ENCODE measurements around the gene GULP1.
"Not testable (repeated sequence)": the region's sequence is repeated elsewhere in the genome, so short reads cannot be mapped to it uniquely, and the experiment has no call there.

GULP1 gene

DNA sequence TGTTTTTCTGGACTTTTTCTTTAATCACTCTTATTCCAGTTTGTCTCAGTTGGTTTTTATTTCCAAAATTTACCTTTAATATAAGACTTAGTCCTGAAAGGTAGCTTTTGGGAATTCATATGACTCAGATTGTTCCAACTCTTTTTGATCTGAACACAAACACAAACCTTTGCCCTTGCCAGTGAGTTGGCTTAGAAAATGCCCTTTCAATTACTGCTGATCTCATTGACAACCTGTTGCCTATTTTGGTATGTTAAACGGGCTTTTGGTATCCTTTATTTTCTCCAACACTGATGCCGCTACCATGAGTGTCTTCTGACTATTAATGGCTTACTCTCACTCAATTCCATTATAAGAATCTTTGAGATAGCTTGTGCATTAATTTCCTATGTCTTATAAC, 143.4 kb downstream of the GULP1 start:
- DNase-seq: no peak

DNA sequence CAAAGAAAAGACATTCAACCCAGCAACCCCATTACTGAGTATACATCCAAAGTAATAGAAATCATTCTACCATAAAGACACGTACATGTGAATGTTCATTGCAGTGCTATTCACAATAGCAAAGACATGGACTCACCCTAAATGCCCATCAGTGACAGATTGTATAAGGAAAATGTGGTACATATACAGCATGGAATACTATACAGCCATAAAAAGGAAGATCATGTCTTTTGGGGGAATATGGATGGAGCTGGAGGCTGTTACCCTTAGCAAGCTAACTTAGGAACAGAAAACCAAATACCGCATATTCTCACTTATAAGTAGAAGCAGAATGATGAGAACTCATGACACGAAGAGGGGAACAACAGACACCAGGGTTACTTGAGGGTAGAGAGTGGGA, 145.9 kb downstream of the GULP1 start:
- no peak for DNase-seq

DNA sequence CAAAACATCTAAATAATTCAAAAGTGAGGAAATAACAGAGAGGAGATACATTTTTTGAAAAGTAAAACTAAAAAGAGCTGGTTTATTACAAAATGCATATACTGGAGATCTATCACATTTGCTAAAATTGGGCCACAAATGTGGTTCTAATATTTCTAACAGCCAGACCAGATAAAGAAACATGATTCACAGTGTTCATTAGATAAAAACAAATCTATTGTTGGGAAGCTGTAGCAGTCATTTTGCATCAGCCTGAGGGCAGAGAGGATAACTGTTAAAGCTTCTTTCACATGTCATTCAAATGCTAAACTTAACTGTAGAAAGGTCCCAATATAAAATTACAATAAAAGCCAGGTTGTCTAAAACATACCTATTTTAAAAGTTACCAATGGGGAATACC, 148.3 kb downstream of the GULP1 start:
- no peak for DNase-seq

DNA sequence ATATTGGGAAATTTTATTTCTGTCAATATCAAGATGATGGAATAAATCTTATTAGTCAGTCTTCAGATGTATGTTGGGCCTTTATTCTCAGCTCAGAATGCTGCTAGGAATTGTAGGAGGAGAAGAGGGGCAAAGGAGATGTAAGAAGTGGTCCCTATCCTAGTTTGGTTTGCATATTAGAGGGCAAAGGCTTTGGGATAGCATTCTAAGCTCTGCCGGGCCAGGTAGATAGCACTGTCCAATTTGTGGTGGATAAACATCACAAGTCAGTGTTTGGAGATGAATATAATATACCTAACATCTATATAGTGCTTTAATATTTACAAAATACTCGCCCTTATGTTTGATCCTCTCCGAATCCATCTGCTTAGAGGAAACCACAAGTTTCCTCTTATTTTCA, 149.2 kb downstream of the GULP1 start:
- DNase-seq: no peak

DNA sequence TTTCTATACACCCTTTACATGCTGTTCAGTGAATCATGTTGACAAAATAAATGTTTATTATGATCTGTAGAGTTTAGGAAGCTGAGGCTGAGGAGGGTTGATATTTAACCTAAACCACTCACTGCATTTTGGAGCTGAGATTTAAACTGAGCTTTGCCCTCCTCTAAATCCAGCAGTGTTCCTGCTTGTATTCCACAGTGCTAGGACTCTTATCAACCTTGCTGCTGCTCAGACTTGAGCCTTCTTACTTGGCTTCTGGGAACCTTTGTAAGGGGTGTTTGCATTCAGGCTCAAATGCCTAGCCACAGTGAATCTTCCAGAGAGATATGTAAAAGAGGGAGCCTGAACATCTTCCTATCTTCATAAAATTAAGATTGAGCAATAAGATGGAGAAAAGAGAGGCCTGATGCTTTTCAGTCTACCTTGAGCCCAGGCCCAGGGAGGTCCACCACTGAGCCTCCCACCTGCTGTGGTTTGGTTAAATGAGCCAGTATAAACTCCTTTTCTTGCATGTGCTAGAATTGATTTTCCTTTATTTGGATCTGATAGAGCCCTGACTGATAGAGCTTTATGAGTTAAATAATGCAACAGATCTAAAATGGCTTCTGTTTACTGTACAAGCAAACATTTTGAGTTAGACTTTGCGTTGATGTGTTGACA, 149.7 kb downstream of the GULP1 start:
- DNase-seq: no peak

DNA sequence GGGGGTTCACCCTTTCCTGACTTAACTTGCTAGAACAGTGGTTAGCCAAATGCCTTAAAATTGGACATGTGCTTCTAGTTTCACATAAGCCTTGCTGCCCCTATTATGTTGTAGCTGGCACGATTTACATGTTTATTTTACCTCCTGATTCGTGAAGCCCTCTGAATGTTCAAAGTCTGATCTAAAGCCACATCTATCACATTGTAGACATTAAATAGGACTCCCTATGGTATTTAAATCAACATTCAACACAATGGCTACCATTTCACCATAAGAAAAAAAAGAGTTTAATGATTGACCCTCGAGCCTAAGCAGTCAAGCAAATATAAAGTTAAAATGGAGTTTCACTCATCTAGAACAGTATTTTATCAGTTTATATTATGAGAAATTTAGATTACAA, 151.5 kb downstream of the GULP1 start:
- DNase-seq: no peak

DNA sequence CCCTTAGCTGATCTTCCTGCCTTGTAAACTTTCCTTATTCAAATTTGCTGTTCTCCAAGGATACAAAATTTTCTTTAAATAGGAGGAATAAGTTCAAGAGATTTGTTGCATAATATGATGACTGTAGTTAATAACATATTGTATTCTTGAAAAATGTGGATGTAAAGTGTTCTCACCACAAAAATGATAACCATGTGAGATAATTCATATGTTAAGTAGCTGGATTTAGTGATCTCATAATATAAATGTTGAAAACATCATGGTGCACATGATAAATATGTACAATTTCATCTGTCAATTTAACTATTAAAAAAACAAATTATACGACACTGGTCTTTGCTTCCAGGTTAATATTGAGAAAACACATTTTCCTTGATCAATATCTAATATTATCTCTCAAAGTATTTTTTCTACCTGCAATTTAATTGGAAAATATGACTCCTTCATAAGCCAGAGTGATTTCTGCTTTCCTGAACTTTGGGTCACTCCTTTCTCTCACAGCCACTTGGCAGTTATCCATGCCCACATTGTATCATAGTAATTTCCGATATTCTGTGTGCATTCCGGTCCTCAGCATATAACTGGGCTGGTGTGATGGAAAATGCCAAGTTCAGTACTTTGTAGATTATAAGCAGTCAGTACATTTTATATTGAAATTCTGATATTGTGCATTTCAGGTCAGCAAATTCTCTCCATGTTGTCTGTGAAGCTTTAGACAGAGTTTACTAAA, 152.6 kb downstream of the GULP1 start:
- DNase-seq: no peak

DNA sequence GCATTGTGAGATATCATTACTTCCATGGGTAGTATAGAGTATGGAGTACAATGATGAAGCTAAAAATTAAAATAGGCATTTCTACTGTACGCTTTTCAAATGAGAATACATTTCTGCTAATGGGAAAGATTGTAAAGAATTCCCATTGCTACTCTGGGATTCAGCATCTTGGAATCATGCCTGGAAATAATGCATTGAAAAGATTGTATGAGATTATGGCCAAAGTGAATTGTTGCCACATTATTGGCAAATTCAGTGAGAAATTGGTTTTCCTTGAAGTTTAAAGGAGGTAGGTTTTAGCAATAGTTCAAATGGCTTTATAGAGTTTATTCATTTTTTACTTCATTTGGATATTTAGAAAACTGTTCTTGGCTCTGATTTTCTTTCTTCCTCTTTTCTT, 157.9 kb downstream of the GULP1 start:
- no peak for DNase-seq

DNA sequence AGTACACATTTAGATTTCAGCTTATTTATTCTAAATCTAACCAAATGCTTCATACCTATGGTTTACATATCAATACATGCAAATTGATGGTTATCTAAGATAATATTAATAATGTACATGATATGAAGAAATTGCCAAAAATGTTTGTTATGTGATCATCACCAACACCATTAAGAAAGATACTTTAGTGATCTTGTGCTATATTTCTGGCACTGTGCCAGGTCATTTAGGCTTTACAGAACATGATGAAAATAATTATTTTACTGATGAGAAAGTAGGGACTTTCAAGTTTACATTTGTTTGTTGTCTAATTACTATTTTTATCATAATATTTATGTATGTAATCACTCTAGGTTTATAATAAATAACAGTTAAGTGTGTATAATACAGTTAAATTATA, 158.3 kb downstream of the GULP1 start:
- no peak for DNase-seq

DNA sequence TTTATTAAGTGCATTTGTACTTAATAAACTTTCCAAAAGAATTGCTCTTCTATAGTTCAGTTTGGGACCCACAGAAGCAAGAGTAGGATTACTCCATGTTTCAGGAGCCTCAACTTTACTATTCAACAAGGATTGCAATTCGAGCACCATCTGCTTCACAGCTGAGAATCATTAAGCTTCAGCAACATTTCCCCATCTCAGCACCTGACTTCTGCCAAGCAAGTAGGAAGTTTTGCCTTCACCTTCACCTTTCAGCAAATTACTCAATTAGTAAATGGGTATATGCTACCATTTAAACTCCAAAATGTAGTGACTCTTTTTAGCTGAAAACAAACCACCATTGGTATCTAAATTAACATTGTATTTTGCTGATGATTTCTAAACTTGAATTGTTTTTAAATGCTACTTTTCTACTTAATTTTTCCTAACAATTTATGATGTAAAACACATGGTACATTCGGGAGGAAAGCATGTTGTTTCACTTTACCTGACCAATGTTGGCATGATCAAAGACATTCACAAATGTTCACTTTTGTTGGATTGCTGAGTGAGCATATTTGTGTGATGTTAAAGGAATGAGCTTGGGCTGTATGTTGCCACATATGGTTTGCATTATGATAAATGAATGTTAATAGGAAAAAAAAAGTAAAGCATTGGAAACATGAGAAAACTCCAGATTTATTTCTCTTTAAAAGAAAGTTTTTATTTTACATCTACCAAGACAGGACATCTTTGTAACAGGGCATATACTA, 159.2 kb downstream of the GULP1 start:
- DNase-seq: no peak

DNA sequence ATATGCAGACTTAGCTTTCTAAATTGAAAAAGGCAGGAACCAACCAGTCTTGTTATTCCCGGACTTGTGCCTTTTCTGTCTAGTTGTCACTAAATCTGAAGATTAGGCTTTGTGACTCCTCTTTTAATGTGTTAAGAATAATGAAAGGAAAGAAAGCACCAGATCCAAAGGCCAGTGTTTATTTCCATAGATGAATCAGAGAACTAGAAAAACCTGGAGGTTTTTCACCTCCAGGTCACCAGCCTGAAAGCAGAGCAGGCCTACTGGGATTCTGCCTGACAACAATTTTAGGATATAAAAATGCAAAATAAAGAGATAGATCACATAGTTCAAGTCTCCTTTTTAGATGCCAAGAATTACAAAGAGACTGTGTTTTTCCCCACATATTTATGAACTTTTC, 160.4 kb downstream of the GULP1 start:
- DNase-seq: no peak

DNA sequence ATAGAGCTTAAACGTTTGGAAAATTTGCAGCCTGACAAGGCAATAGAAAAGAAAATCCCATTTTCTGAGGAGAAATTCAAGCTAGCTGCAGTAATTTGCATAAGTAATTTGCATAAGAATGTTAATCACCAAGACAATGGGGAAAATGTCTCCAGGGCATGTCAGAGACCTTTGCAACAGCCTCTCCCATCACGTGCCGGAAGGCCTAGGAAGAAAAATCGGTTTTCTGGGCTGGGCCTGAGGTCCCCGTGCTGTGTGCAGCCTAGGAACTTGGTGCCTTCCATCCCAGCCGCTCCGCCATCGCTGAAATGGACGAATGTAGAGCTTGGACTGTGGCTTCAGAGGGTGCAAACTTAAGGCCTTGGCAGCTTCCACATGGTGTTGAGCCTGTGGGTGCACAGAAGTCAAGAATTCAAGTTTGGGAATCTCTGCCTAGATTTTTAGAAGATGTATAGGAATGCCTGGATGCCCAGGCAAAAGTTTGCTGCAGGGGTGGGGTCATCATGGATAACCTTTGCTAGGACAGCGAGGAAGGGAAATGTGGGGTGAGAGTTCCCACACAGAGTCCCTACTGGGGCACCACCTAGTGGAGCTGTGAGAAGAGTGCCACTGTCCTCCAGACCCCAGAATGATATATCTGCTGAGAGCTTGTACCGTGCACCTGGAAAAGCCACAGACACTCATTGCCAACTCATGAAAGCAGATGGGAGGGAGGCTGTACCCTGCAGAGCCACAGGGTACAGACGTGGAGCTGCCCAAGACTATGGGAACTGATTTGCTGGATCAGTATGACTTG, 164.6 kb downstream of the GULP1 start:
- no peak for DNase-seq

DNA sequence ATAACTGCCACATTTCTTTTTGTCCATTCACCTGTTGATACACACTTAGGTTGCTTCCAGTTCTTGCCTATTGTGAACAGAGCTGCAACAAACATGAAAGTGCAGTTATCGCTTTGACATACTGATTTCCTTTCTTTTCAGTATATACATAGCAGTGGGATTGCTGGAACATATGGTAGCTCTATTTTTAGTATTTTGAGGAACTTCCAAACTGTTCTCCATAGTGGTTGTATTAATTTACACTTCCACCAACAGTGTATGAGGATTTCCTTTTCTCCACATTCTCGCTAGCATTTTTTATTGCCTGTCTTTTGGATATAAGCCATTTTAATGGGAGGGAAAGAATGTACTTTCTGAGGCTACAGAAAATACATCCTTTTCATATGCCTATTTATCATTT, 167.4 kb downstream of the GULP1 start:
- no peak for DNase-seq

DNA sequence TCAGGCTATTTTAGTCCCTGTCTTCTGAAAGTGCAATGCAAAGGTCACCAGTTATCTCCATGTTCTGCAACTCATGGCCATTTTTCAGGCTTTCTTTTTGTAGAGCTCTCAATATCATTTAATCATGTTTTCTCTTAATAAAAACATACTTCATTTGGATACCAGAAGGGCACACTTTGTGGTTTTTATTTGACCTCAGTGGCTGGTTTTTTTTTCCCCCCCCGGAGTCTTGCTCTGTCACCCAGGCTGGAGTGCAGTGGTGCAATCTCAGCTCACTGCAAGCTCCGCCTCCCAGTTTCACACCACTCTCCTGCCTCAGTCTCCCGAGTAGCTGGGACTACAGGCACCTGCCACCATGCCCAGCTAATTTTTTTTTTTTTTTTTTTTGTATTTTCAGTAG, 174.4 kb downstream of the GULP1 start:
- not testable (repeated sequence) for DNase-seq

DNA sequence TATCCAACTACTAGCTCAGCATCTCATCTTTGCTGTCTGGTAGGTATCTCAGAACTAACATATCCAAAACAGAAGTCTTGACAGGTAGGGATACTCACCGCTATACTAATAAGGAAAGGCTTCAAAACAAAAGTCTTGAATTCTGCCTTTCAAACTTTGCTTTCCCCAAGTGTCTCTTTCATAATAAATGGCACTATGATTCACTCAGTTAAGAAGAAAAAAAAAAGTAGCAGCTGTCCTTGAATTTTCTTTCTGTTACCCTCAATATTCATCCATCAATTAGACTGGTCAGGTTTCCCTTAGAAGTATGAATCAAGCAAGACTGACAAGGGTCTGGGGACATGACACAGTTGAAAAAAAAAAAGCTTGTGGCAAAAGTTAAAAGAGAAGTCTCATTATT, 175.1 kb downstream of the GULP1 start:
- DNase-seq: no peak

DNA sequence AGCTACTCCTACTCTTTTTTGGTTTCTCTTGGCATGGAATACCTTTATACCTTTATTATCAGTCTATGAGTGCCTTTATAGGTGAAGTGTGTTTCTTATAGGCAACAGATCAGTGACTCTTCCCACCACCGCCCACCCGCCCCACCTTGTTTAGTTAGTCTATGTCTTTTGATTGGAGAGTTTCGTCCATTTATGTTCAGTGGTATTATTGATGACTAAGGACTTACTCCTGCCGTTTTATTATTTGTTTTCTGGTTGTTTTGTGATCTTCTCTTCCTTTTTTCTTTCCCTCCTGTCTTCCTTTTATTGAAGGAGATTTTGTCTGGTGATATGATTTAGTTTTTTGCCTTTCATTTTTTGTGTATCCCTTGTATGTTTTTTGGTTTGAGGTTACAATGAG, 179.5 kb downstream of the GULP1 start:
- no peak for DNase-seq

DNA sequence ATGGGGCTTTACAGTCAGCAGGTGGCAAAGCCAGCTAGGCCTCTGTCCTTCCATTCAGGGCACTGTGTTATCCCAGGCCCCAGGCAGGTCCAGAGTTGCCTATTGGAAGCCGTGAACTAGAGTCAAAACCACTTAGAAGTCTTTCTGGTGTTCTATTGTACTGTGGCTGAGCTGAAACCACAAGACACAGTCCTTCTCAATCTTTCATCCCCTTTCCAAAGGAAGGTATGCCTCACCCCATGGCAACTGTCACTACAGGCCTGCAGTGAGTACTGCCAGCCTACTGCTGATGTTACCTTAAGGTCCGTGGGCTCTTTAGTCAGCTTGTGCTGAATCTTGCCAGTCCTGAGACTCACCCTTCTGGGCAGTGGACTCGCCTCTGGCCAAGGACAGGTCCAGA, 181.6 kb downstream of the GULP1 start:
- no peak for DNase-seq

DNA sequence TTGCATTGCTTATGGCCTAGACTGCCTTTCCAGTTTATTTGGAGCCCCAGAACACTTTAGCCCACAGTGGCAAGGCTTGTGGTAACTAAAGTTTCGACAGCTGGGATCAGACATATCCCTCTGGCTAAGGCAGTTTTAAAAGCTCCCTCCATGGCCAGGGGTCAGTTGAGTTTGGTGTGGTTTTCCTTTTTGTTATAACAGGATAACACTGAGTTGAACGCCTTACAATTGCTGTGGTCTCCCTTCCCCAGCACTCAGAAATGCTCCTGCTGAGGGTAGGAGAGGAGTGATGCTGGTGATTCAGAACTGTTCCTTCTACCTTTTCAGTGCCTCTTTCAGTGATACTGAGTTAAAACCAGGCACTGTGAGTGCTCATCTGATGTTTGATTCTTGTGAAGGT, 182.6 kb downstream of the GULP1 start:
- DNase-seq: no peak

DNA sequence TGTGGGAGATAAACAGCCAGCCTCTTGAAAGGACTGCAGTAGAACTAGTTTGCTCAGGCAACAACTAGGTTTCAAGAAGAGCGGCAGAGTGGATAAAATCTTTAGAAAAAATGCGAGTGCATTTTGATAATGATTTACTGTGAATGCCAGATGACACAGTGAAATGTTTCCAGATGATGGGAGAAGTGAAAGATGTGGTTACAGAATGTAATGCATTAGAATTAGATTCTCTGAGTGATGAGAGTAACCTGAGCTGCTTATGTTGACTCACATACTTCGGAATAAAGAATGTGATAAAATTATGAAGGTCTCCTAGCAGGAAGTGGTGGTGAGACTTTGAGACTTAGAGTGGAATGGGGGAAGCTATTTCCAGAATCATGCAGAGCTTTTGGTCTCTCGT, 184.3 kb downstream of the GULP1 start:
- DNase-seq: no peak

DNA sequence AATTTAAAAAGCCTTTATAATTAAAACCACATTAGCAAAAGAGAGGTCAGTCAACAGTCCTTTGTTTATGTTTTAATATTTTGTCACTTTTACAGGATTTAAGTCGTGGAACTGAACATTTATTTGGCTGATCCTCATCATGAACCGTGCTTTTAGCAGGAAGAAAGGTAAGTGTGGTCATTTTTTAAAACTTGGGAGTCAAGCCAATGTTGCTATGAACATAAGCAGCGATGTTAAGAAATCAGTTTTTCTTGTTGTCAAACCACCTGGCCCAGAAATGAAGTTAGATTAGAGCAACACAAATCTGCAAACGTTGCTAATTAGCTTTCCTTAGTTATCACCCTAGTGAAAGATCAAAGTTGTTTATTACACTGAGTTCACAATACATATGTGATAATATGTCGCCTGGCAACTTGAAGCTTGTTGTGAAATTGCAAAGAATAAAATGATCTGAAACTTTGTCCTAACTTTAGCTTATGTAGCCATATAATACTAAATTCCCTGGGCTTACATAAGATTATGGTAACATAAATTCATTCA, 186.0 kb downstream of the GULP1 start:
- DNase-seq: no peak

DNA sequence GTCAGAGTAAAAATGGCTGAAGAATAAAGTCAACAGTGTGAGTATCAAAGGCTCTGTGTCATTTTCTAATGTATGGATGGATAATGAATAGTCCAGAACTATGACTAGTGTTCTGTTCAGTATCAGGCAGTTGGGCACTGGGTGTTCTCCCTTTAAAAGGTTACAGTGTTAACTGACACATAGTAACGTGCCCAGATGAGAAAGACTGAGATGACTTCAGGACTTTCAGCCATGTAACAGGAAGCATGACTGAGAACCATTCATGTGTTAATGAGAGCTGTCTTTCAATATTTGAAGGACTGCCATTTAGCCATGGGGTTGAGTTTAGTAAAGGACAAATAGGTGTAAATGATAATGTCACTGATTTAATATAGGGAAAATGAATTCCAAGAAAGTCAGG, 187.1 kb downstream of the GULP1 start:
- no peak for DNase-seq

DNA sequence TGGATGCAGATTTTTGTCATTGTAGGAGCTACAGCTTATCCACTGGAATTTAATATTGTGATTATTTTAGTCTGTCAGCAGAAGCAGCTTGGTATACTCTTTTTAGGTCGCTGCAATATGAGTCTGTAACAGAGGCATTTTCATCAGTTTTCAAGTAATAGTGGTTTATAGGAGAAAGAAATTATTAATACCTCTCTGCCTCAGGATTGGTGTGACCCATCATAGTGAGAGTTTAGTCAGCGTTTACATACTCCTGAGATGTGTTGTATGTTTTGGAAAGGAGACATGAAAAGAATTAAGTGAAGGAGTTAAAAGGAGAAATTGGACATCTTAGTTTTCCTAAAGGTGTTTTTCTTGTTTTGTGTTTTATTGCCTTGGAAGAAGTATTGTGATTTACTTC, 189.8 kb downstream of the GULP1 start:
- DNase-seq: no peak

DNA sequence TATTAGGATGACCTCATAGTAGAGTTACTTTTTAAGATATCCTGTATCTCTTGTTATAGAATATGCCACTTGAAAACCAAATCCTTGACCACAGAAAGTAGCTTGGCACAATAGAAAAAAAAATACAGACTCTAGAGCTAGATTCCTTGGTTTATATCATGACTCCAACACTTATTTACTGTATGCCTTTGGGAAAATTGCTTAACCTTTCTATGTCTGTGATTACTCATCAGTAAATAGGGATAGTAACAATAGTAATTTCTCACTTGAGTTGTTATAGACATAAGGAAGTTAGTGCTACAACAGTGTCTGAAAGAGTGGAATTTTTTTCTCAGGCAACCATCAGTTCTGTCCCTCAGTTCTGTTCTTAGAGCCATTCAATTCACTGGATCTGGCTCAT, 193.8 kb downstream of the GULP1 start:
- no peak for DNase-seq
